HepG2 (cell line): ENCODE results near the gene CAPZA2. TPM values are rescaled to one million over a fixed set of nuclear protein-coding genes. Genes with fewer than 3 reads are reported as not detected.

Experiments used
- ATAC-seq: fragments of 200-7000 bp; cut with Tn5 transposase; 3 replicates; pipeline ENCODE4 v1.9.1; 2020; ENCODE audit warnings: mild to moderate bottlenecking, moderate library complexity
- BruUV-seq: library from RNA; stranded (reverse); fragments of 400-500 nt; replicated peaks from 2 replicates; lab custom pipeline; 2021; lab: Mats Ljungman, UMichigan
- CTCF ChIA-PET: fragments of 300-600 bp; formaldehyde crosslinking; extraction: SDS; loops from one replicate; lab custom pipeline; 2021; ENCODE audit warnings: low total read pairs, inconsistent platforms, low intra/inter-chr PET ratio; lab: Yijun Ruan, JAX
- POLR2A ChIA-PET: fragments of 350-600 bp; sonication (Branson Sonifier 250); formaldehyde crosslinking; loops from one replicate; lab custom pipeline; 2020; ENCODE audit warnings: antibody characterized with exemption, inconsistent platforms; lab: Yijun Ruan, JAX
- DNase-seq: peaks from one replicate; pipeline ENCODE4 v3.0.0-alpha.2; 2015; ENCODE audit warnings: low spot score
- FAIRE-seq: peaks from 3 replicates; lab custom pipeline; 2011; peaks lifted over from hg19 to GRCh38; lab: Jason Lieb, UNC
- H2AFZ ChIP-seq: one replicate; pipeline ENCODE4 v1.6.1; 2011; ENCODE audit warnings: low read length, inconsistent platforms
- H3K27ac ChIP-seq: fragments of 300-600 bp; 3 replicates; pipeline ENCODE4 v1.8.0; 2011; ENCODE audit warnings: mixed run types, mild to moderate bottlenecking, mixed read lengths, low read length, inconsistent platforms; ENCODE audit not compliant: insufficient read depth; ENCODE audit errors: extremely low read length
- H3K27me3 ChIP-seq, 2 experiments: fragments of 200-600 bp in 1 of 2; 2 replicates in 1 of 2; 3 replicates in 1 of 2; pipeline versions ENCODE4 v1.6.0 to v1.8.0; 2011; ENCODE audit warnings: low read length in 2 of 2, mild to moderate bottlenecking in 2 of 2, moderate library complexity in 2 of 2, inconsistent platforms in 1 of 2; ENCODE audit not compliant: insufficient read depth in 2 of 2, control insufficient read depth in 1 of 2
- H3K36me3 ChIP-seq, 2 experiments: fragments of 200-600 bp in 1 of 2; replicated peaks in 1 of 2; 2 replicates in 1 of 2; 3 replicates in 1 of 2; pipeline versions ENCODE4 v1.5.1 to v1.8.0; 2011; ENCODE audit warnings: low read length in 2 of 2, inconsistent platforms in 1 of 2; ENCODE audit not compliant: insufficient read depth in 2 of 2, control insufficient read depth in 1 of 2
- H3K4me1 ChIP-seq: 2 replicates; pipeline ENCODE4 v1.5.1; 2012; ENCODE audit warnings: low read length, inconsistent platforms; ENCODE audit not compliant: insufficient read depth
- H3K4me2 ChIP-seq: 2 replicates; pipeline ENCODE4 v1.6.0; 2011; ENCODE audit warnings: low read depth, low read length, inconsistent platforms
- H3K4me3 ChIP-seq, 3 experiments: fragments of 200-600 bp in 1 of 3; sonication (generic), shearing (Covaris generic) in 1 of 3; replicated peaks in 1 of 3; 2 replicates each; pipeline ENCODE4 v1.5.1; 2011 to 2016; ENCODE audit warnings: low read length in 3 of 3, inconsistent platforms in 2 of 3, low read depth in 2 of 3, mild to moderate bottlenecking in 2 of 3, control low read depth in 1 of 3, mixed read lengths in 1 of 3; ENCODE audit not compliant: insufficient read depth in 1 of 3
- H3K79me2 ChIP-seq: one replicate; pipeline ENCODE4 v1.6.1; 2011; ENCODE audit warnings: low read length, inconsistent platforms; ENCODE audit not compliant: insufficient read depth
- H3K9ac ChIP-seq: 2 replicates; pipeline ENCODE4 v1.6.0; 2011; ENCODE audit warnings: mild to moderate bottlenecking, low read depth, low read length, inconsistent platforms; ENCODE audit not compliant: insufficient read depth
- H3K9me3 ChIP-seq: 2 replicates; pipeline ENCODE4 v1.5.1; 2012; ENCODE audit warnings: mild to moderate bottlenecking, low read length
- H4K20me1 ChIP-seq: 2 replicates; pipeline ENCODE4 v1.6.0; 2011; ENCODE audit warnings: inconsistent platforms, mild to moderate bottlenecking, low read length, moderate library complexity; ENCODE audit not compliant: insufficient read depth
- JDP2 ChIP-seq: sonication (generic); formaldehyde crosslinking; IDR thresholded peaks from 2 replicates; pipeline ENCODE4 v1.8.1; 2022; ENCODE audit warnings: missing genetic modification reagents, borderline replicate concordance
- KDM2A ChIP-seq: sonication (generic); formaldehyde crosslinking; IDR thresholded peaks from 2 replicates; pipeline ENCODE4 v1.4.0; 2020; ENCODE audit warnings: low read depth, missing genetic modification reagents, borderline replicate concordance
- NBN ChIP-seq: fragments of 450-650 bp; conservative IDR thresholded peaks from 2 replicates; pipeline ENCODE4 v1.6.1; 2017
- PRDM4 ChIP-seq: sonication (generic); formaldehyde crosslinking; IDR thresholded peaks from 2 replicates; pipeline ENCODE4 v1.9.0; 2021; ENCODE audit warnings: missing genetic modification reagents, borderline replicate concordance
- ZBTB34 ChIP-seq: sonication (generic); formaldehyde crosslinking; IDR thresholded peaks from 2 replicates; pipeline ENCODE4 v1.8.0; 2022; ENCODE audit warnings: mild to moderate bottlenecking, missing genetic modification reagents
- ZNF275 ChIP-seq: sonication (generic); formaldehyde crosslinking; IDR thresholded peaks from 2 replicates; pipeline ENCODE4 v1.8.0; 2022; ENCODE audit warnings: missing genetic modification reagents, mild to moderate bottlenecking, inconsistent platforms, borderline replicate concordance
- ZNF552 ChIP-seq: sonication (generic); formaldehyde crosslinking; IDR thresholded peaks from 2 replicates; pipeline ENCODE4 v1.9.0; 2022; ENCODE audit warnings: missing genetic modification reagents, mild to moderate bottlenecking, borderline replicate concordance
- ZSCAN20 ChIP-seq: sonication (generic); formaldehyde crosslinking; IDR thresholded peaks from 2 replicates; pipeline ENCODE4 v1.4.0; 2020; ENCODE audit warnings: missing genetic modification reagents, mild to moderate bottlenecking, borderline replicate concordance
- WGBS: methylation state at CpG from one replicate; pipeline ENCODE4 v1.1.6; 2017; ENCODE audit warnings: low lambda C conversion rate; 5-methylcytosine and 5-hydroxymethylcytosine counted together
- in situ Hi-C: cut with HindIII; loops from 2 replicates; pipeline ENCODE4 v1.10.0; 2017; ENCODE audit warnings: low pct_unique_long_range_greater_than_20kb; ENCODE audit not compliant: extremely low pct_ligation_motif_present
- intact Hi-C: fragments of 100-400 bp; cut with micrococcal nuclease; formaldehyde crosslinking; loops from one replicate; pipeline ENCODE4 v1.10.0; 2022; ENCODE audit not compliant: unreplicated experiment
- polyA plus RNA-seq, 8 experiments: library from polyadenylated mRNA; depleted of rRNA in 3 of 8; stranded (reverse) in 7 of 8; unstranded in 1 of 8; fragments of >200 nt; fragmentation: Illumina TruSeq in 4 of 8; extraction: Trizol in 4 of 8; gene quantifications; 2 replicates each; pipeline versions ENCODE4 v1.2.1 to v1.2.3, GENCODE V29; 2011 to 2016; ENCODE audit warnings: low read depth in 4 of 8, missing spikeins in 1 of 8, mixed read lengths in 1 of 8; ENCODE audit not compliant: insufficient read depth in 1 of 8
- total RNA-seq, 5 experiments: library from RNA; depleted of rRNA; stranded (reverse); fragments of >200 nt; fragmentation: Illumina TruSeq; extraction: Trizol; gene quantifications; 2 replicates each; pipeline ENCODE4 v1.2.3, GENCODE V29; 2016; ENCODE audit warnings: low read depth in 1 of 5

CAPZA2 gene
- total and polyA plus RNA-seq, 2 of the 13 experiments (the other 11 are each of a cell fraction or from before 2014, with no cell fraction given): 38.4 to 199 TPM

- TF ChIP-seq PRDM4 (CRISPR knock-in tag): no peak
- TF ChIP-seq KDM2A: no peak
- TF ChIP-seq ZNF275 (CRISPR knock-in tag): no peak
- TF ChIP-seq ZNF552: no peak
- TF ChIP-seq NBN: no peak
- TF ChIP-seq JDP2: no peak
Observed at GRCh38 chr7:116955340-116955739, 93.0 kb downstream of the CAPZA2 start (continued).

DNA sequence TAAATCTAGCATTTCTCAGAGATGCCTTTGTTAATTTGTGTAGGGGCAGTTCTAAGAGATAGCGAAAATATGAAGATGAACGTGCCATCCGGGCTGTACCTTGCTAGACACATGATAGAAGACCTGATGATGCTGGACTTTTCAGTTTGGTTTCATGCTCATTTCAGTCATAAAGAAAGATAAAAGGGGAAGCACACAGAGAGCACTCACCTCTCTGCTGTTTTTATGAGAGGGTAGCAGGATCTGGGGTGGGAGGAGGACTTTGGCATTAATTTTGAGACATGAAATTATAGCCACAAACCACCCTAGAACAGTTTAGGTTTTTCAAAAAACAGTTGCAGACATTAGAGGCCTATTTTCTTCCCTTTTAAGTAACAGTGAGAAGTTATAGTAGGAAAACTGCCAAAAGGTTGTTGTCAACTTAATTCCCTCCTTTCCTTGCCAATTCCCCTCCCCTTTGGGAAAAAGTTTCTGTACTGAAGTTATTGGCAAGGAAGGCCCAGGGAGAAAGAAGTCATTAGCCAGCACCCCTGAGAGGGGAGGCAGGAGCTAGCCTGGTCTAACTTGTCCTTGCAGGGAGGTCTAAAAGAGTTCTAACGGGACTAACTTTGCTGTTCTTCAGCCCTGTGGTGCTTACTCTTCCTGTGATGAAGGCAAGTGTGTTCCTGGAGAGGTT lies 93.6 kb downstream of the CAPZA2 start:
- CTCF ChIA-PET: no interaction called here

More for the DNA sequence above, 93.6 kb downstream of the CAPZA2 start:
- ATAC-seq (no peak), DNase-seq (no peak), FAIRE-seq (no peak)
- in situ Hi-C loops: no loop called here
- no peak overlapping the region for H3K9ac ChIP-seq
- peaks cover 61% of the 10 kb centered on the region for H3K79me2 ChIP-seq
- H3K4me2 ChIP-seq: peak overlapping the region; percentile 84
- no peak for TF ChIP-seq ZSCAN20
- TF ChIP-seq ZBTB34 (CRISPR knock-in tag): no peak
- H3K27me3 ChIP-seq: no peaks in the 10 kb centered on the region; a peak in 1 of 5 replicates
- BruUV-seq: no TSS peak
- no peak overlapping the region for H2AFZ ChIP-seq
- peak overlapping the region; percentile 37 for H3K27ac ChIP-seq
- peaks cover 38% of the 10 kb centered on the region for H3K4me1 ChIP-seq
- POLR2A ChIA-PET: no interaction called here
- H4K20me1 ChIP-seq: no peaks in the 10 kb centered on the region
- intact Hi-C loops: no loop called here
- H3K4me3 ChIP-seq: 0 out of 6 replicates have a peak overlapping the region, but pooled peaks of 1 of the 3 experiments have one; percentile 87
- no peaks in the 10 kb centered on the region for H3K9me3 ChIP-seq
- WGBS: 85% methylated on average over 4 of the region's 4 CpGs
- no peaks in the 10 kb centered on the region for H3K36me3 ChIP-seq
